ENCODE data around the gene CEMIP2. TPM values are rescaled to one million over a fixed set of nuclear protein-coding genes. Genes with fewer than 3 reads are reported as not detected.

The CEMIP2 gene
- total and polyA plus RNA-seq, 4 donors = 24.6 to 64.9 (median 48.6) TPM

GRCh38 chr9:71646131-71646530 lies 122.2 kb downstream of the CEMIP2 start:
- no peaks in the 10 kb centered on the region for H3K9me3 ChIP-seq (ENCODE audit: control insufficient read depth, insufficient read depth, low read length)
- DNase-seq (ENCODE audit: low read depth in 4 of 6, low spot score in 6 of 6) = no peak
- H3K4me3 ChIP-seq (ENCODE audit: low read depth, low read length) = no peak overlapping the region
- no CpG with 5 or more reads among the region's 1 CpG for WGBS (ENCODE audit: insufficient coverage)
- H3K27ac ChIP-seq (ENCODE audit: low read depth, low read length) = no peak overlapping the region
- no peaks in the 10 kb centered on the region for H3K27me3 ChIP-seq (ENCODE audit: control insufficient read depth, insufficient read depth, low read length)
- no peaks in the 10 kb centered on the region for H3K4me1 ChIP-seq (ENCODE audit: control insufficient read depth, insufficient read depth, low read length)
- H3K36me3 ChIP-seq (ENCODE audit: control insufficient read depth, insufficient read depth, low read length) = no peaks in the 10 kb centered on the region

DNA sequence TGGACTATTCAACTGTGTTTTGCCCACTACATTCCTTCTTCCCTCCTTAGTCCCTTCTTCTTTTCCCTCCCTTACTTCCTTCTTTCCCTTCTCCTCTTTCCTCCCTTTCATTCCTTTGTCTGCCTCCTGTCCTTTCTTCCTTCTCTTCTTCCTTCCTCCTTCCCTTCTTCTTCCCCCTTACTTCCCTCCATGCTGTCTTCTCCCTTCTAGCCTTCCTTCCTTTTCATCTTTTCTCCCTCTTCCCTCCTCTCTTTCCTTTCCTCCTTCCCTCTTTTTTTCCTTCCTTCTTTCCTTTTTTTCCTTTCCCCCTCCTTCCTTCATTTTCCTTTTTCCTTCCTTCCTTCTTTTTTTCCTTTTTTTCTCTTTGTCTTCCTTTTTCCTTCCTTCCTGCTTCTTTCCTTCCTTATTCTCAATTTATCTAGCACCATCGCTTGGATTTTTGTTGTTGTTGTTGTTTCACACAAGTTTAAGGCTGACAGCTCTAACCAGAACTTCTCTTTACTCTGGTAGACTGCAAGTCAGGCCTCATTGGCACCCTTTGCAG lies 123.4 kb downstream of the CEMIP2 start:
- H3K9me3 ChIP-seq (ENCODE audit: control insufficient read depth, insufficient read depth, low read length) = no peaks in the 10 kb centered on the region
- no peaks in the 10 kb centered on the region for H3K36me3 ChIP-seq (ENCODE audit: control insufficient read depth, insufficient read depth, low read length)
- no peaks in the 10 kb centered on the region for H3K27me3 ChIP-seq (ENCODE audit: control insufficient read depth, insufficient read depth, low read length)
- DNase-seq (ENCODE audit: low read depth in 4 of 6, low spot score in 6 of 6) = no peak
- H3K4me3 ChIP-seq (ENCODE audit: low read depth, low read length) = no peak overlapping the region
- no peaks in the 10 kb centered on the region for H3K4me1 ChIP-seq (ENCODE audit: control insufficient read depth, insufficient read depth, low read length)
- no CpG with 5 or more reads among the region's 1 CpG for WGBS (ENCODE audit: insufficient coverage)
- no peak overlapping the region for H3K27ac ChIP-seq (ENCODE audit: low read depth, low read length)

- WGBS (ENCODE audit: insufficient coverage) = 90% methylated on average over 2 of the region's 2 CpGs
- Histone ChIP-seq H3K27me3 (ENCODE audit: control insufficient read depth, insufficient read depth, low read length) (no peaks in the 10 kb centered on the region), H3K36me3 (ENCODE audit: control insufficient read depth, insufficient read depth, low read length) (no peaks in the 10 kb centered on the region), H3K4me1 (ENCODE audit: control insufficient read depth, insufficient read depth, low read length) (no peaks in the 10 kb centered on the region), H3K4me3 (ENCODE audit: low read depth, low read length) (no peak overlapping the region), H3K9me3 (ENCODE audit: control insufficient read depth, insufficient read depth, low read length) (no peaks in the 10 kb centered on the region), H3K27ac (ENCODE audit: low read depth, low read length) (no peak overlapping the region)
- no peak for DNase-seq (ENCODE audit: low read depth in 4 of 6, low spot score in 6 of 6)
Observed at GRCh38 chr9:71643330-71643729, 125.0 kb downstream of the CEMIP2 start.

DNA sequence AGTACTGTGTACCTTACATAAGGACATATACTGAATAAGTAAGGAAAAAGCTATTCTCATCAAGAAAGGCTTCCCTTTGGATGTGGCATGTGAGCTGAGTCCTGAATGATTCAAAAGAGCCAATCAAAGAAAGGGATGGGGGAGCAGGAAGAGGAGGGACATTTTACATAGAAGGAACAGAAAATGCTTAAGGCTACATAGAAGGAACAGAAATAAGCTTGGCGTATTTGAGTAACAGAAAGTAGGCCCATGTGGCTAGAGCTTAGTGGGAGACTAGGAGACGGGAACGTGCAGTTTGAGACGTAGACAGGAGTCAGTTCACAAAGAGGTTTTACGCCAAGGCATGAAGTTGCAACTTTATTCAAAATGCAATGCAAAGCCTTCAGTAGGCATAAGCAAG lies 126.3 kb downstream of the CEMIP2 start:
- 93% methylated on average over 5 of the region's 5 CpGs for WGBS (ENCODE audit: insufficient coverage)
- no peak overlapping the region for H3K27ac ChIP-seq (ENCODE audit: low read depth, low read length)
- no peak for DNase-seq (ENCODE audit: low read depth in 4 of 6, low spot score in 6 of 6)

DNA sequence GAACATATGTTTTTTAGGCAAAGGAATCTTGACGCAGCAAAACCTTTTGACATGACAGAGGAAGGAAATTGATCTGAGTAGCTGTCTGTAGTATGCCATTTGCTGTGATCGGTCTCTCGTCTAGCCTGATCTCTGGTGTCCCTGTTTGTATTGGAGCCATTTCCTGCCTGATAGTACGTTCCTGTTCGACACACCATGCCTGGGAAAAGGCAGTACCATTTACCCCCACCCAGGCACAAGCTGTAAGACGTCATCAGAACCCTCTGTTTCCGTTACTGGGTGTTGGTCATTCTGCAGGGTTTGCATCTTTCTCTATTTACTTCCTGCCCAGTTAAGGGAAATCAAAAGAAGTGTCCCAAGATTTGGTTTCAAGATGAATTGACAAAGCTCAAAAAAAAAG lies 129.7 kb downstream of the CEMIP2 start:
- Histone ChIP-seq H3K9me3 (ENCODE audit: control insufficient read depth, insufficient read depth, low read length) (no peaks in the 10 kb centered on the region), H3K27ac (ENCODE audit: low read depth, low read length) (no peak overlapping the region), H3K36me3 (ENCODE audit: control insufficient read depth, insufficient read depth, low read length) (no peaks in the 10 kb centered on the region), H3K4me1 (ENCODE audit: control insufficient read depth, insufficient read depth, low read length) (no peaks in the 10 kb centered on the region), H3K4me3 (ENCODE audit: low read depth, low read length) (no peak overlapping the region), H3K27me3 (ENCODE audit: control insufficient read depth, insufficient read depth, low read length) (no peaks in the 10 kb centered on the region)
- WGBS (ENCODE audit: insufficient coverage) = 86% methylated on average over 6 of the region's 7 CpGs
- peak in 1 of 6 donors; percentile 22 for DNase-seq (ENCODE audit: low read depth in 4 of 6, low spot score in 6 of 6)

More for the DNA sequence above, 126.3 kb downstream of the CEMIP2 start:
- Histone ChIP-seq H3K9me3 (ENCODE audit: control insufficient read depth, insufficient read depth, low read length) (no peaks in the 10 kb centered on the region), H3K27me3 (ENCODE audit: control insufficient read depth, insufficient read depth, low read length) (no peaks in the 10 kb centered on the region), H3K4me3 (ENCODE audit: low read depth, low read length) (no peak overlapping the region), H3K4me1 (ENCODE audit: control insufficient read depth, insufficient read depth, low read length) (no peaks in the 10 kb centered on the region), H3K36me3 (ENCODE audit: control insufficient read depth, insufficient read depth, low read length) (no peaks in the 10 kb centered on the region)

DNA sequence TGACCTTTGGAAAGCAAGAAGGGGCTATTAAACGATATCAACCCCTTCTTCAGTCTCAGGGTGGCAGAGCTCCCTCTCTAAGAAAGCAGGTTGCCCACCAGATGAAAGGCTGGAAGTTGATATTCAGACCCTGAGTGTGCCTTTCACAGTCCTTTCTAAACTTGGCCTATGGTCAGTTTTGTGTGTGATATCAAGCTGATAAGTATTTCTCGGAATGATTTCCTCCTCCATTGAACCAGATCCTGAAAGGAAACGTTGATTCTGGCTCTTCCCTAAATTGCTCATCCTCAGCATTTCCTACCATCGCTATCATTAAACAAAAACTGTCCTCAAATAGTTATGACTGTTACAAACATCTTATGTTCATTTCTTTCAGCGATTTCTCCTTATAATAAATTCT lies 130.4 kb downstream of the CEMIP2 start:
- no peaks in the 10 kb centered on the region for H3K27me3 ChIP-seq (ENCODE audit: control insufficient read depth, insufficient read depth, low read length)
- H3K9me3 ChIP-seq (ENCODE audit: control insufficient read depth, insufficient read depth, low read length) = no peaks in the 10 kb centered on the region
- H3K36me3 ChIP-seq (ENCODE audit: control insufficient read depth, insufficient read depth, low read length) = no peaks in the 10 kb centered on the region
- H3K4me1 ChIP-seq (ENCODE audit: control insufficient read depth, insufficient read depth, low read length) = no peaks in the 10 kb centered on the region
- WGBS (ENCODE audit: insufficient coverage) = 79% methylated on average over 2 of the region's 5 CpGs
- DNase-seq (ENCODE audit: low read depth in 4 of 6, low spot score in 6 of 6) = no peak
- no peak overlapping the region for H3K27ac ChIP-seq (ENCODE audit: low read depth, low read length)
- H3K4me3 ChIP-seq (ENCODE audit: low read depth, low read length) = no peak overlapping the region

DNA sequence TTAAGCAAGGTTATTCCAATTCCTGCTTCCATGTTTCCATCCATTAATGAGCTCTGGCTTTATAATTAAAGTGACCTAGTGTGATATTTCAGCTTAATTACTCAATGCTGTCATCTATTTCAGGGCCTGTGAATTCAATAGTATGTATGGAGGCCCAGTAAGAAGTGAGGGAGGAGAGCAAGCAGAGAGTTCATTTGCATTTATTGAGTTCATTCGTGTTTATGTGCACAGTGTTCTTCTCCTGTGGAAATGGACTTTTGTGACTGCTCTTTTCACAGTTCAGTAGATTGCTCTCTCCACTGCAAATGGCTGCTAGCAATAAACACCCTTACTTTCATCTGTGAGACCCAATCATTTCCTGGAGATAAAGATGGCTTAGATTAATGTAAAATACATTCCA lies 130.9 kb downstream of the CEMIP2 start:
- Histone ChIP-seq H3K4me1 (ENCODE audit: control insufficient read depth, insufficient read depth, low read length) (no peaks in the 10 kb centered on the region), H3K4me3 (ENCODE audit: low read depth, low read length) (no peak overlapping the region), H3K27me3 (ENCODE audit: control insufficient read depth, insufficient read depth, low read length) (no peaks in the 10 kb centered on the region), H3K36me3 (ENCODE audit: control insufficient read depth, insufficient read depth, low read length) (no peaks in the 10 kb centered on the region), H3K27ac (ENCODE audit: low read depth, low read length) (no peak overlapping the region), H3K9me3 (ENCODE audit: control insufficient read depth, insufficient read depth, low read length) (no peaks in the 10 kb centered on the region)
- WGBS (ENCODE audit: insufficient coverage) = no CpG with 5 or more reads among the region's 1 CpG
- DNase-seq (ENCODE audit: low read depth in 4 of 6, low spot score in 6 of 6) = peak in 1 of 6 donors; percentile 69

GRCh38 chr9:71636143-71636839 lies 132.0 kb downstream of the CEMIP2 start:
- H3K27me3 ChIP-seq (ENCODE audit: control insufficient read depth, insufficient read depth, low read length) = no peaks in the 10 kb centered on the region
- 97% methylated on average over 4 of the region's 5 CpGs for WGBS (ENCODE audit: insufficient coverage)
- DNase-seq (ENCODE audit: low read depth in 4 of 6, low spot score in 6 of 6) = no peak
- H3K9me3 ChIP-seq (ENCODE audit: control insufficient read depth, insufficient read depth, low read length) = no peaks in the 10 kb centered on the region
- H3K27ac ChIP-seq (ENCODE audit: low read depth, low read length) = no peak overlapping the region
- H3K4me3 ChIP-seq (ENCODE audit: low read depth, low read length) = no peak overlapping the region
- no peaks in the 10 kb centered on the region for H3K36me3 ChIP-seq (ENCODE audit: control insufficient read depth, insufficient read depth, low read length)
- H3K4me1 ChIP-seq (ENCODE audit: control insufficient read depth, insufficient read depth, low read length) = no peaks in the 10 kb centered on the region

DNA sequence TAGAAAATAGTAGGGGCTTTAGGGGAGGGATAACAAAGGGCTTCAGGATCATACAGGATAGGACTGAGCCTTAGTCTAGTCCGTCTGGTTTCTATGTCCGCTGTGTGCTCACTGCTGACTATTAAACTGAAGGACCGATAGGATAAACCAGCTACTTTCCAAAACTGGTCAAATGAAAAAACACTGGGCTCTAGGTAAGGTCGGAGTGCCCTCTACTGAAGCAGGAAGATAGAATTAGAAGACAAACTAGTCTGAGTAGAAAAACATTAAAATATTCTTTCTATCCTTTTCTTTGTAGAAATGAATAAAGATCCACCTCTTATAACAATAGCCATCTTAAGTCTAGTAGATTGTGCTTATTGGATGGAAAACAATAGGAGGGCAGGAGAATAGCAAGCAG lies 133.6 kb downstream of the CEMIP2 start:
- H3K4me1 ChIP-seq (ENCODE audit: control insufficient read depth, insufficient read depth, low read length) = no peaks in the 10 kb centered on the region
- peak in 2 of 6 donors; percentile 27 to 51 for DNase-seq (ENCODE audit: low read depth in 4 of 6, low spot score in 6 of 6)
- no peaks in the 10 kb centered on the region for H3K36me3 ChIP-seq (ENCODE audit: control insufficient read depth, insufficient read depth, low read length)
- H3K27ac ChIP-seq (ENCODE audit: low read depth, low read length) = no peak overlapping the region
- H3K4me3 ChIP-seq (ENCODE audit: low read depth, low read length) = no peak overlapping the region
- no peaks in the 10 kb centered on the region for H3K27me3 ChIP-seq (ENCODE audit: control insufficient read depth, insufficient read depth, low read length)
- no CpG with 5 or more reads among the region's 4 CpGs for WGBS (ENCODE audit: insufficient coverage)
- no peaks in the 10 kb centered on the region for H3K9me3 ChIP-seq (ENCODE audit: control insufficient read depth, insufficient read depth, low read length)
